Heart left ventricle (tissue), 13 donors: ENCODE data around the gene DNER.

Experiments
- CTCF ChIP-seq, 12 donors: fragments of 200-600 bp; sonication (generic) in 4 of 12; IDR thresholded peaks; one replicate each; pipeline versions ENCODE4 v1.5.0 to v1.8.0; 2018 to 2022; ENCODE audit warnings: antibody characterized with exemption in 12 of 12, mild to moderate bottlenecking in 5 of 12
- POLR2A ChIP-seq, 2 donors: fragments of 450-650 bp; IDR thresholded peaks; one replicate each; pipeline ENCODE4 v1.6.1; 2017; ENCODE audit warnings: antibody characterized with exemption in 2 of 2, mild to moderate bottlenecking in 2 of 2, moderate library complexity in 2 of 2
- donor health status: ischemic (EF 13 %, LVEDD 7.1; RV severe dilation, severe dysfunction).
- donor health status: DM: no; HTN: yes; CAD: no.
- donor health status: DM: no; HTN: no; CAD: no.
- donor health status: ischemic (EF 25% LVEDD 6.9; RV normal size, moderate dysfunction).
- donor health status: ischemic (EF 25% LVEDD 5.7; RV mildly dilated, moderate dysfunction).
- donor health status: ischemic (EF 35%, LVEDD 5.7; RV mildly dilated, moderate dysfunction).
- donor health status: nonischemic (EF 11% LVEDD 7.7; RV severe dilation, severe dysfunction).
- donor health status: DM: yes; HTN: yes; CAD: no.
- donor health status: PGD.
- donor health status: ischemic (EF 29% LVEDD 5.4; RV normal size, mild dysfunction).
- donor health status: nonischemic (EF 23%, LVEDD 6.1; RV moderate dilation, normal function).

GRCh38 chr2:229669841-229670240 is 44.5 kb downstream of the DNER start:
- TF ChIP-seq CTCF (IDR thresholded peaks at IDR 0.05), result no peak
- no peak for TF ChIP-seq POLR2A (IDR thresholded peaks at IDR 0.05)
